ENCODE data around the gene PRDM10.
"Not testable (repeated sequence)": the region's sequence is repeated elsewhere in the genome, so short reads cannot be mapped to it uniquely, and the experiment has no call there.

Gene PRDM10

DNA sequence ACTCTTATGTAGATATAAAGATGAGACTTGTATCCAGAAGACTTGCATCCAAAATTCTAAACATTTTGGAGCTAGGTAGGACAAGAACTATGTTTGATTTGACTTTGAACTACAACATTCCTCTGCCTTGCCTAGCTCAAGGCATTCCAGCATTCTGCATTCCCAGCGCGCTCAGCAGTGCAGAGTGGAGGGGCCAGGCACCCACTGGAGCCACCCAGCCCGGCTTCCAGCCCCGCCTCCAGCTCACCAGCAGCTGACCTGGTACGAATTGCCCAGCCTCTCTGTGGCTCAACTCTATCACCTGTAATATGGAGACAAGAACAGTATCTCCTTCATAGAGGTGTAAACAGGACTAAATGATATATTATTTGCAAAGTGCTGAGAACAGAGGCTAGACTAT, 28.8 kb downstream of the PRDM10 start:
- no peak for DNase-seq

DNA sequence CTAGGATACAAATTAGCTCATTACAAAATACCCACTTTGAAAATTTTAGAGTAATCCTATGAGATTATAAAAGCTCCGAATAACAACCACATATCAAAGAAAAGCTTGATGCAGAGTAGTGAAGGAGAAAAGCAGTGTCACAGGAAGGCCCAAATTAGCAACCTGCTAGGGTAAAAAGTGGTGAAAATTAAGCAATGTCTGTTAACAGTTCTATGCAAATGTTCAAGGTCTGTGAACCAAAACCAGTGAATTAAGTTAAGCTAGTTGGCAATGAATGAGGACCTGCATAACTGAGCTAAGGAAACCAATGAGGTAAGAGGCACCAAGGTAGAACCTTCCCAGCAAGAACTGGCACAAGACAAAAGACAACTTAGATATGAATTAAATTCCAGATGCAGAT, 29.6 kb downstream of the PRDM10 start:
- DNase-seq = no peak

DNA sequence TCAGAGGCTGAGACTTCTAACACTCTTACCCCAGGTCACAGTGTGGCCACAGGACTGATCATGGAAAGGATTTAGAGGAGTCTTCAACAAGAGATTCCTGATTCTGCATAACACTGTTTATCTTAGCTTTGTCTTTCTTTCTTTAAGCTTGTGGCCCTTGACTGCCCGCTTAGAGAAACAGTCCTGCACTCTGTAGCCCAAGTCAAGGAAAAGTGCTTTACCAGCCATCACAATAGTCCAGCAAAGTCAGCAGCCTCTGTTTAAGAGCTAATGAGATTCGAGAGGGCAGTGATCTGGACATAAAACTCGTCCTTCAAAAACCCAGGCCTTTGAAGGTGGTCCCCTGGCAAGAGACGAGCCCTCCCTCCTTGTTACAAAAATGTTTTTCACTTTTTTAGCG, 30.0 kb downstream of the PRDM10 start:
- no peak for DNase-seq

DNA sequence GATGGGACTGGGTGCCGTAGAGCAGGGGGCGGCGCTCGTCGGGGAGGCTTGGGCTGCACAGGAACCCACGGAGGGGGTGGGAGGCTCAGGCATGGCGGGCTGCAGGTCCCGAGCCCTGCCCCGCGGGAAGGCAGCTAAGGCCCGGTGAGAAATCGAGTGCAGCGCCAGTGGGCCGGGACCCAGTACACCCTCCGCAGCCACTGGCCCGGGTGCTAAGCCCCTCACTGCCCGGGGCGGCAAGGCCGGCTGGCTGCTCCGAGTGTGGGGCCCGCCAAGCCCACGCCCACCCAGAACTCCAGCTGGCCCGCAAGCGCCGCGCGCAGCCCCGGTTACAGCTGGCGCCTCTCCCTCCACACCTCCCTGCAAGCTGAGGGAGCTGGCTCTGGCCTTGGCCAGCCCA, 30.8 kb downstream of the PRDM10 start:
- not testable (repeated sequence) for DNase-seq

DNA sequence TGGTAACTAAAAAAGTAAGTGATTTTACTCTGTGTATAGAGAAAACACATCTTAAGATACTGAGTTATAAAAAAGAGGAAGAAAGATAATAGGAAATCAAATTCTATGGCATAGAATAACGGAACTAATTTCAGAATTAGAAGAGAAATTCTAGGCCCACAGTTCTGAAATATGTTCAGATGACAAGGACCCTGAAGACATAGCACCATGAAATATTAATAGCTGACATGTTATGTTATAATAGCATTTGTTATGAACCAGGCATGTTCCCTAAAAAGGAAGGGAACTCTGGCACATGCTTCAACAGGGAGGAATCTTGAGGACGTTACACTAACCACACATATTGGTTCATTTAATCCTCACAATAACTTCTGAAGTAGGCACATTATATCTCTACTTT, 32.7 kb downstream of the PRDM10 start:
- DNase-seq = no peak

DNA sequence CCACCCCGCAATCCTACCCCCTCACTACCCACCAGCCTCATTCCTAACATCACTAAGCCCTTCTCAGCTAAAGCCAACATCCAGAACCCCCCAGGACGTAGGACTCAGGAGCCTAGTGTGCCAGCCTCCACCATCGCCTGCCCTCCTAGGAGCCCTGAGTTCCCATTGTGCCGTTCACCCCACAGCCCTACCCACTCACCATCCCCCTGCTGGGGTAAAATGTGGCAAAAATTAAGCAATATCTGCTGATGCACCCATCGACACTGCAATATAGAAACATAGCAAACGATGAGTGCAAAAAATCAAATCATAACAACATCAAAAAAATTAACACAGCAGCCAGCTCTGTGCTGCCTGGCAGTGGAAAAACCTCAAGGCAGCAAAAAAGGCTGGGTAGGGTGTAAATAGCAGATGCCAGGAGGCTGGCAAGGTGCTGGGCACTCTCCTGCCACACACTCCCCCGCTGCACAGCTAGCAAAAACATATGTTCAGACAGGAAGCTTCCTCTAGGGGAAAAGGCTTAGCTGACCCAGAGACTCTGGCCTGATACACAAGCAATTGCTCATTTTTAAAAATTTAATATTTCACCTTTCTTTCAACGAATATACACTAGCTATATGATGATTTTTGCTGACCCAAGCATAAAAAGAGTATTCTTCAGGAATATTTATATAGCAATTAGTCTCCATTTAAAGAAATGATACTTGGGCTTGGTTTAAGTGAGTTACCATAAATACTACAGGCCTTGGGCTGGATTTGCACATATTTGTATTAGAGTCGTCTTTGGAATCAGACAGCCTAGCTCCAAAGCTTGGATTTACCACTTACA, 33.8 kb downstream of the PRDM10 start:
- no peak for DNase-seq

DNA sequence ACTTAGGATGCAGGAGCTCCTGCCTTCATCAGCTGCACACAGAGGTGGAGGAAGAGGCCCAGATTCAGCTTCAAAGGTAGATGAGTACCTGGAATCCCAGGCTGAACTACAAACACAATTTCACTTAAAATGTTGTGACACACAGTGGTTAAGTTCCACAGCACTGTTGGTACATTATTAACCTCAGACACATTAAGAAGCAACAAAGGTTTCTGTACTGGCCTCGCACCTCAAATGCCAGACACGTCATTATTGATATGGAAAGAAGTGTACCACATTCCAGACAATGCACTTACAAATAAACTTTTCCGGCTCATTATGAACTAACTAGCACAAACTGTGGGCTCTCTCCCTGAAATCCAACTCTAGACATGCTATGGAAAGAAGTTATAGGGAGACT, 34.6 kb downstream of the PRDM10 start:
- DNase-seq = no peak

DNA sequence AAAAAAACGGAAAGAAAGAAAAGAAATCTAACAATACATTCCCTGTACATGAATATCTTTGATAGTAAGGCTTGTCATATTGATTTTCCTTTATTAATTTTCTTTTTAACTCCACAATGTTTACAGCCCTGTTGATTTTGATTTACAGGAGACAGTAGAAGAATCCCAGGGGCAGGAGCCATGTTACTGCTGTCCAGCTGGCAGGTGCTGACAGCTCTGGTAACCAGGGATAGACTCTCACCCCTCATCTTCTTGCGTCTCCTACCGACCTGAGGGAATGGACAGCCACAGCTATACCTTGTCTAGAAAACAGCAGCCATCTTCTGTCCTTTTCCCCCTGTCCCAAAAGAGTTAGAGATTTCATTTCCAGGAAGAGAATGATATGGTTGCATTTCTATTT, 37.4 kb downstream of the PRDM10 start:
- DNase-seq = no peak

DNA sequence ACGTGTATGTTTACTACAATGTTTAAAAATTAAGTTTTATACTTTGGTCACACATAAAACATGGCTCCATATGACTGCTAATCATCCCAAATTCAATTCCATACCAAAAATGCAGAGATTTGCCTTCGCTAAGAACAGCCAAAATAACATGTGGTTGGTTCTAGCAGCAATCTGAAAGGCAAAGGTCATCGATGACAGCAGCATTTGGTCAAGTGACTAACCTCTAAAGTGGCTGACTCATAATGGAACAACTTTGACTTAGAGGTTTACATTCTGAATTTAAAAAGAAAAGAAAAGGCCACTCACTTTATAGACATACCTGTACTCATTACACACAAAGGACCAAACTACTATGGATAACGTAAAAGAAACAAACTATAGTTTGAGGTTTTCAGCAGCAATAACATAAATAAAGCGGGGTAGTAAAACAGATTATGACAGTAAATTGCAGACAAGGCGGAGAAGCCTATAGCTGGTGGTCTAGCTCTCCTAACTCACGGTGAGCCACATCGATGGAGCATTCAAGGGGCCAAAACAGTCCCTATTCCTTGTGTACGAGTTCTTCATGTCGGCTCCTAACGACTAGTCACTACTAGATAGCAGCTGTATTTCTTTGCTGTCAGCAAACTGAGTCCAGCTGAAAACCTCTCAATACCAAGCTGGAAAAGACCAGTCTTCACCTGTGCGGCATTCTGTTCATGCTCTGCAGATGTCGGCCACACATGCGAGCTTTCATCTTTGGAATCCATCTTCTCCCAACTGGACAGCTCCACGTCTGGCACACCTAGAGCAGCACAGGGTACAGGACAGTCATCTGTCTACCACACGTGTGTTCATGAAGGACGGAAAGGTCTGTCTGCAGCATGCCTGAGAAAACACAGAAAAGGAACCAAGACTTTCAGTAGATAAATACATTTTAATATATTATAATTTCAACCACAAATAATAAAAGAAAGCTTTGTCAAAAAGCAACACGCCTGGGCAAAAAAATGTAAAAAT, 42.1 kb downstream of the PRDM10 start:
- no peak for DNase-seq

DNA sequence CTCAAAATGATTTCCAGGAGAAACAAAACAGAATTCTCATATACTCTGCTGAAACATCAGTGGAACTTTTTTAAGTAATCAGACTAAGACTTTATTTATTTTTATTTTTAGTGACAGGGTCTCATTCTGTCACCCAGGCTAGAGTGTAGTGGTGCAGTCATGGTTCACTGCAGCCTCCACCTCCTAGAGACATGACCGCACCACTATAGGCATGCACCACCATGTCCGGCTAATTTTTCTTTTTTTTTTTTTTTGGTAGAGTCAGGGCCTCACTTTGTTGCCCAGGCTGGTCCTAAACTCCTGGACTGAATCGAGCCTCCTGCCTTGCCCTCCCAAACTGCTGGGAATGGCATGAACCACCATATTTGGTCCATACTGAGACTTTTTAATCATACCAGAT, 42.9 kb downstream of the PRDM10 start:
- no peak for DNase-seq

DNA sequence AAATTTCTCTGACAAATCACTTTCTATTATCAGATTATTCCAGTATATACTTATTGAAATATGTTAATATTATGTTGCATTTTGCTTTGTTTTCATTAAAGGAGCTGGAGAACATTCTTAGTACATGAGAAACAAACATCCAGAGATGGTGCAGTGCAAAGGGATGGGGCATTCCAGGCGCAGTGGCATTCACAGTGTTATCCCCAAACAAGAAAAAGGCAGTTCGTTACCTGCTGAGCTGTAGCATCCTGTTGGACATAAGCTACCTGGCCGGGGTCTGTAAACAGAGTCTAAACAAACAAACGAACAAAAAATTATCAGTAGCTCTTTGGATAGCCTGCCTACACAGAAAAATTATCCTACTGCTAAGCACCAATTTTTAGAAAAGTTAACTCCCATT, 47.4 kb downstream of the PRDM10 start:
- DNase-seq = no peak

DNA sequence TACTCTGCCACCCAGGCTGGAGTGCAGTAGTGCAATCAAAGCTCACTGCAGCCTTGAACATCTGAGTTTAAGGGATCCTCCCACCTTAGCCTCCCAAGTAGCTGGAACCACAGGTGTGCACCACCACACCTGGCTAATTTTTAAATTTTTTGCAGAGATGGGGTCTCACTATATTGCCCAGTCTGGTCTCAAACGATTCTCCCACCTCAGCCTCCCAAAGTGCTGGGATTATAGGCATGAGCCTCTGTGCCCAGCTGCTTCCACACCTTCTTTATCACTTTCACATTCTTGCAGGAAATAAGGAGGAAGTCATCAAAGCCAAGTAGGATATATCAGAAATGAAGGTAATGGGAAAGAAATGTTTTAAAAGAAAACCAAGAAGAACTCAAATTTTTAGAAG, 47.9 kb downstream of the PRDM10 start:
- DNase-seq = not testable (repeated sequence)

DNA sequence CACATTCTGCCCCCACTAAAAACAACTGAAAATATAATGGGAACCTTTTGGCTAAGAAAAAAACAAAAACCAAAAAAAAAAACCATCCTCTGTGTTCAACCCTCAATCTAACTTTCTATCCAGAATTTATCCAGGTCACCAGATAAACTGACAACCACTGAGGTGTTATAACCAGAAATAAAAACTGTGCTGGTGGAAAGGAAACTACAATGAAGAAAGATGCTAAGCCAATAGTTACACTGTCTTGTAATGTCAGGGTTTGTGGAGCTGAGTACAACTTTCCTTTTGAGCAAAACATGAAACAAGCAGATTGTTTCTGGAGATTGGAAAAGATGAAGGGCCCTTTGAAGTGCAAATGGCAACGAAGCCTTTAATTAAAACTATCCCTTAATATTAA, 50.8 kb downstream of the PRDM10 start:
- DNase-seq = no peak

DNA sequence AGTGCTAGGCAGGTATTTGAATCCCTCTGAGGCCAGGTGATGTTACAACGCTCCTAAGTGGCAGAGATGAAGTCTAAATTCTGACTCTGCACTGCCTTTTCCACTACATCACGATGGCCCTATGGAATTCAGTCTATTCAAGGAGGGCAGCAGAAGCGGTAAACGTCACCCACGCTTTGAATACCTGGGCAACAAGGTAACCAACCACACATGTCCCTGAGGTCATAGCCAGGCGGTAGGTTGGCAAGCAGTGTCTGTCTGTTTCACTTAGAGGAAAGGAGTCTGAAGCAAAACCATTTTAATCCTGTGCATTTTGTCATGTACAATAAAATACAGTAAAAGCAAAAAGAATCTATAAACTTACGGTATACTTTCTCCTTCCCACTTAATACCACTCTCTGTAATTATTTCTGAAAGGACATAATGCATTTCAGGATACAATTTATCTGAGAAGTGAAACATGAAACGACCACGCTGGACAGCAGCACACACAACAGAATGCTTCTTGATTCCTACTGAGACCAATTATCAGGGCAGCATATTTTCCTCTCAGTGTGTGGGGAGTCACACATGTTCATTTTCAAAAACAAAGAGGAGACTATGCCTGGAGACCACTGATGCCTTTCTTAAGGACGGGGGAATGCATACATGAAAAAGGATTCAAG, 51.3 kb downstream of the PRDM10 start:
- no peak for DNase-seq

DNA sequence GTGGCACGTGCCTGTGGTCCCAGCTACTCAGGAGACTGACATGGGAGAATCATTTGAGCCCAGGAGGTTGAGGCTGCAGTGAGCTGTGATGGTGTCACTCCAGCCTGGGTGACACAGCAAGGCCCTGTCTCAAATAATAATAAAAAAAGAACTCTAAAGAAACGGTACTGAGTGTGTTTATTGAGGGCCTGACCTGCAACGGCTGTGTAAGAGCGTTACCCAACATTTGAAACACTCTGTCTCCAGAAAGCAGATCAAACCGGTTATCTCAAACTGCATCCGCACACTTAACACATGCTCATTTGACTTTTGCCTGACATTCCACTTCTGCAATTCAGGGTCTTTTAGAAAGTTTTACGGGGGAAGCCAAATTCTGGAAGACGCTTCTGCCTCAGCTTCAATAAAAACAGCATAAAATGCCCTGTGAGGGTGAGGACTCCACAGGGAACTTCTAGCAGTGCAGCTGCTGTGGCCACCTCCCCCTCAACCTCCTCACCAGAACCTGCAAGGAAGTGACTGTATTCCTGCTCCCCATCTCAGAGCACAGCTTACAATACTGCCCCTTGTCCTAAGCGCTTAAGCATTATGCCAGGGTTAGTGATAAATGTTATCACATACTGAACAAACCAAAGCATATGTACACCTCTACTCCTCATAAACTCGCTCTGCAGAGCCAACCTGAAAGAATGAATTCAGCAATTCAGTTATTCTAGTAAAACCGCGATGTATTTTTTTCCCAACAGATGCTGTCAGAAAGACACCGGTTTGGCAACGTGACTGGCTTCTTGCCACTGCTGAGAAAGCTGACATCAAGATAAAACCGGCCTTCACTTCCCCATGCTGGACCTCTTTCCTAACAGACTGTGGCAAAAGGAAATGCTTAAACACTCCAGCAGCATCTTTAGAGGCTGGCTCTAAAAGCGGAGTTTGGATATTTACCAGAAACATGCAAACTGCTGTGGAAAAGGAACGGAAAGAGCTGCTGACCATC, 52.2 kb downstream of the PRDM10 start:
- DNase-seq = no peak

DNA sequence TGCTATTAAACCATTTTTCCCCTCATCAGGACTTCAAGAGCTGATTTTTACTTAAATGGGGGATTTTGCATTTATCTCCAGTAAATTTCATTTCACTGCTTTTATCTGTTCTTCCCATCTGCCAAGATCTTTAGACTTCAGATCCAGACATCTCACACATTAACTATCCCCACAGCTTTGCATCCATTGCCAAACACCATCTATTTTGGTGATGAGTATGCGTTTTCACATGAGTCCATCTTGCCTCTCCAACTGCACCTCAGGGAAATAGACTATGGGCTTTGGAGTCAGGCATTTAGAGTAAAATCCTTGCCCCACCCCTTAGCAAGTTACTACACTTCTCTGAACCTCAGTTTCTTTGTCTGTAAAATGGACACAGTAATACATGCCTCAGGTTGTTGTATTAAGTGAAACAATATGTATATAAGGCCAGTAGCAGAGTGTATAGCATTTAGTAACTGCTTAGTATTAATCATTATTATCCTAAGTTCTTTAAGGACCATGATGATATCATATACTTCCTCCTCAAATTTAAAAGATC, 53.6 kb downstream of the PRDM10 start:
- DNase-seq = no peak

DNA sequence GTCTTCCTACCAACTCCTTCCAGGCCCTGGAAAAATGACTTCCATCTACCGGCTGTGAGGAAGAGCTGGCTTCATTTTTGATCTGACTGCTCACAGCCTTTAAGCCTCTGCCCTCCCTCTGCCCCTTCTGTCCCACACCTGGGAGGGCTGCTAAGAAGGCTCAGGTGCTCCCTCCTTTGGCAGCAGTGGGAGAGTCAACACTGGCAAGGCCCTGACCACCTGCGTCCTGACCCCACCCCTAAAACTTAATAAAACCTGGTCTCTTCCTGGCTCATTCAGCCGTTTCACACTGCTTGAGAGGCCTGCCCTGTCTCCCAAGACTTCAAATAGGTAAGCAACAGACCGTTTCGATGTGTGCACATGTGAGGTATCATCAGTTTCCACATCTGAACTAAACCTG, 55.2 kb downstream of the PRDM10 start:
- no peak for DNase-seq

DNA sequence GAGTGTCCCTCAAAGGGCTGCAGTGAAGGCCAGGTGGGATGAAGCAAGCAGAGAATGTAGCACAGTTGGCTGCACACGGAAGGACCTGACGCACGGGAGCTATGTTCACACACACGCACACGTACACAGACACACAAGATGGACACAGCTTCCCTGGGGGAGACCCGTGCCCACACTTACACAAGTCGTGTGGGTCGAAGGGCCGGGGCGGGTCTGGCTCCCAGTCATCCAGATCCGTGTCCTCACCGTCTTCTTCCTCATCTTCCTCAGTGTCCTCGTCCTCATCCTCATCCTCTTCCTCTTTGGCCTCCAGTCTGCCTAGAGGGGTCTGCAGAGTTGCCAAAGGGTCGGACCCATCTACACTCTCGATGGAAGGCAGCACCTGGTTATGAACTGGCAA, 55.7 kb downstream of the PRDM10 start:
- DNase-seq = no peak

DNA sequence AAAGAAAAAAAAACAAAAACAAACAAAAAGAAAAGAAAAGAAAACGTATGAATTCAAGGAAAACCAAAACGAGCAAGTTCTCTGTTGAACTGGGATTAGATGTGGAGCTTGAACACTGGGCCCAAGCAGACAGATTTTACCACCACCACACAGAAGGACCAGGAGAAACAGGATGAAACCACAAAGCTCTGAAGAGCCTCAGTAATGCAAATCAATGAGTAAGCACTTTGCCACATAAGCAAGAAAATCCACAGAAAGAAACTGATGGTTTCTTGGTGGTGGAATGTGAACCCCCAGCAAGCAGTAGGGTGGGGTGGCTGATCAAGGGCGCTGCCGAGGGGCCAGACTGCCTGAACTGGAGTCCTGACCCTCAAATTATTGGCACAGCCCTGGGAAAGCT, 56.4 kb downstream of the PRDM10 start:
- no peak for DNase-seq

DNA sequence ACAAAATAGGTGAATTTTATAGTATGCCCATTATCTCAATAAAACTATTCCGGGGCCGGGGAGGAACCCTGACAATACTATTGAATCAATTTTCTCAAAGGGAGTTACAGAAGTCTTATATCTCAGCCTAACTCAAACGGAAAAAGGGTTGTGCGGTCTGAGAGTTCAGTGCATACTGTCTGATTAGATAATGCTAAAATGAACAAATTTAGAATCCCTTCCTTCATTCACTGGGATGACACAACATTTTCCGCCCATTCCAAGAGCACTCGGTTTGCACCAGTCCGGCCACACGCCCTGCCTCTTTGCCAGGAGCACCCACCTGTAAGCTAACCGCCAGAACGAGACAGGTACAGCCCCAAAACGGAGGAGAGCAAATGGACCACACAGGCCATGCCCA, 57.3 kb downstream of the PRDM10 start:
- no peak for DNase-seq

DNA sequence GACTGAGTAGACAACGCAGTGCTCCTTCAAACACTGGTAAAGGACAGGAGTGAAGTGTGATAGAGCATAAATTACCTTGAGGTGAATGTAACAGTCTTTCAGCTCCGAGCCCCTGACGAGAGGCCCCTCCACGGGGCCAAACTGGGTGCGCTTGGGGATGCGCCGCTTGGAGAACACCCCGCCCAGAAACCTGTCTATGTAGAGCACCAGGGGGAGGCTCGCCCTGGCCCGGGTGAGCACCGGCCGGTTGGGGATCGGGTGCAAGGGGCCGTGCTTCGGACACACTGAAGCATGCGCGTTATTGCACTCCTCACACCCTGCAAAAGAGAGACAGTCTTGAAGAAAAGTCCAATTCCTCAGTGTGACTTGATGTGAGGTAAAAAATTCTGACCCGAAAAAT, 57.9 kb downstream of the PRDM10 start:
- no peak for DNase-seq

DNA sequence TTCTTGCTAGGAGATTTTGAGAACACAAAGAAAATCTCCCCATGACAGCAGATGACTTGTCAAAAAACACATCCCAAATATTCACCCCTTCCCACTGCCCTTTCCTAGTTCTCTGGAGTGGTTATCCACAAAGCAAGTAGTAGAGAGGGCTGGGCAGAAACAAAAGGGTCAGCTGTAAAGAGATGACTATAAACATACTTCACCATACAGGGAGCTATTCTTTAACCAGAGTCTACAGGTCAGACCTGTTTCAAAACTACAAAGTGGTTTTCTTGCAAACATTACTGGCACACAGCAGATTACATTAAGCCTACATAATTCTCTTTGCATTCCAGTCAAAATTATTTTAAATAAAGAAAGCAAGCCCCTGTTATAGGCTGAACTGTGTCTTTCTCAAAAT, 59.6 kb downstream of the PRDM10 start:
- no peak for DNase-seq
